Endothelial cell of umbilical vein (primary cell): Measurements from ENCODE around the gene TRNP1.

Experiments
- CTCF ChIP-seq, 2 donors: IDR thresholded peaks; 1 replicate in 1 of 2; 2 replicates in 1 of 2; pipeline ENCODE4 v1.5.1; 2011; ENCODE audit warnings: low read length in 2 of 2, mild to moderate bottlenecking in 2 of 2, moderate library complexity in 2 of 2, control low read depth in 1 of 2, inconsistent platforms in 1 of 2, low read depth in 1 of 2; ENCODE audit not compliant: insufficient read depth in 1 of 2; ENCODE audit errors: extremely low read depth in 1 of 2
- EZH2 ChIP-seq: IDR thresholded peaks from 2 replicates; pipeline ENCODE4 v1.6.1; 2012; ENCODE audit warnings: borderline replicate concordance, low read depth, mild to moderate bottlenecking, moderate library complexity, low read length, inconsistent platforms; ENCODE audit not compliant: severe bottlenecking
- FOS ChIP-seq: IDR thresholded peaks from 2 replicates; pipeline ENCODE4 v1.6.1; 2011; ENCODE audit warnings: mild to moderate bottlenecking, low read length, moderate library complexity, borderline replicate concordance; ENCODE audit not compliant: insufficient read depth
- GATA2 ChIP-seq: IDR thresholded peaks from 2 replicates; pipeline ENCODE4 v1.7.0; 2011; ENCODE audit warnings: low read depth, mild to moderate bottlenecking, moderate library complexity, mixed read lengths, low read length; ENCODE audit not compliant: insufficient read length, insufficient read depth
- JUN ChIP-seq: IDR thresholded peaks from 2 replicates; pipeline ENCODE4 v1.6.1; 2011; ENCODE audit warnings: borderline replicate concordance, low read depth; ENCODE audit not compliant: insufficient read length, insufficient read depth
- MYC ChIP-seq: IDR thresholded peaks from one replicate; pipeline ENCODE4 v1.6.1; 2011; ENCODE audit warnings: mild to moderate bottlenecking, low read depth, low read length
- POLR2A ChIP-seq: IDR thresholded peaks from 2 replicates; pipeline ENCODE4 v1.6.1; 2012; ENCODE audit warnings: low read depth, mild to moderate bottlenecking, control low read depth, low read length
- POLR2AphosphoS5 ChIP-seq: IDR thresholded peaks from 2 replicates; pipeline ENCODE4 v1.6.1; 2012; ENCODE audit warnings: low read depth, mild to moderate bottlenecking, control low read depth, low read length, moderate library complexity; ENCODE audit not compliant: insufficient read depth
- TF ChIP-seq, protein P1 (sequence below): IDR thresholded peaks from 2 replicates; pipeline ENCODE4 v1.6.1; 2011; ENCODE audit not compliant: insufficient read depth, insufficient read length

- TF ChIP-seq POLR2A (no peak), POLR2AphosphoS5 (no peak), EZH2 (no peak), CTCF (IDR thresholded peaks at IDR 0.05; ENCODE audit: extremely low read depth in 1 of 2, insufficient read depth in 1 of 2, low read depth in 1 of 2, low read length in 2 of 2) (no peak), MYC (no peak), JUN (peak; percentile 29), FOS (peak; percentile 26), GATA2 (no peak)
- TF ChIP-seq, protein P1, sequence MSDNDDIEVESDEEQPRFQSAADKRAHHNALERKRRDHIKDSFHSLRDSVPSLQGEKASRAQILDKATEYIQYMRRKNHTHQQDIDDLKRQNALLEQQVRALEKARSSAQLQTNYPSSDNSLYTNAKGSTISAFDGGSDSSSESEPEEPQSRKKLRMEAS: no peak
Measured at GRCh38 chr1:26949926-26950319, 43.6 kb upstream of the TRNP1 start.
